ENCODE measurements around the gene GRIN2B. TPM values are rescaled to one million over a fixed set of nuclear protein-coding genes. Genes with fewer than 3 reads are reported as not detected.
A peak's percentile ranks its signal among the peaks of the same experiment; 100 is the strongest.

GRIN2B gene
- total RNA-seq, 1 donor from 2014 or later, result 0.03 TPM

GRCh38 chr12:13959131-13959723, 22.2 kb downstream of the GRIN2B start:
- H3K9me3 ChIP-seq (replicated peaks), result no peaks in the 10 kb centered on the region
- no peaks in the 10 kb centered on the region for H3K4me1 ChIP-seq
- peaks cover 60% of the 10 kb centered on the region for H3K27me3 ChIP-seq (ENCODE audit: low read depth)
- H3K36me3 ChIP-seq, result no peaks in the 10 kb centered on the region
- no peak overlapping the region for H3K4me3 ChIP-seq
- DNase-seq, result peak; percentile 21
- TF ChIP-seq, protein P1, sequence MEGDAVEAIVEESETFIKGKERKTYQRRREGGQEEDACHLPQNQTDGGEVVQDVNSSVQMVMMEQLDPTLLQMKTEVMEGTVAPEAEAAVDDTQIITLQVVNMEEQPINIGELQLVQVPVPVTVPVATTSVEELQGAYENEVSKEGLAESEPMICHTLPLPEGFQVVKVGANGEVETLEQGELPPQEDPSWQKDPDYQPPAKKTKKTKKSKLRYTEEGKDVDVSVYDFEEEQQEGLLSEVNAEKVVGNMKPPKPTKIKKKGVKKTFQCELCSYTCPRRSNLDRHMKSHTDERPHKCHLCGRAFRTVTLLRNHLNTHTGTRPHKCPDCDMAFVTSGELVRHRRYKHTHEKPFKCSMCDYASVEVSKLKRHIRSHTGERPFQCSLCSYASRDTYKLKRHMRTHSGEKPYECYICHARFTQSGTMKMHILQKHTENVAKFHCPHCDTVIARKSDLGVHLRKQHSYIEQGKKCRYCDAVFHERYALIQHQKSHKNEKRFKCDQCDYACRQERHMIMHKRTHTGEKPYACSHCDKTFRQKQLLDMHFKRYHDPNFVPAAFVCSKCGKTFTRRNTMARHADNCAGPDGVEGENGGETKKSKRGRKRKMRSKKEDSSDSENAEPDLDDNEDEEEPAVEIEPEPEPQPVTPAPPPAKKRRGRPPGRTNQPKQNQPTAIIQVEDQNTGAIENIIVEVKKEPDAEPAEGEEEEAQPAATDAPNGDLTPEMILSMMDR (IDR thresholded peaks at IDR 0.05; ENCODE audit: borderline replicate concordance), result no peak
- H3K27ac ChIP-seq (replicated peaks), result no peak overlapping the region
- intact Hi-C loops (cut with micrococcal nuclease), result no loop called here

GRCh38 chr12:13957576-13957975, 23.8 kb downstream of the GRIN2B start:
- no peak overlapping the region for H3K27ac ChIP-seq (replicated peaks)
- TF ChIP-seq, protein P1 (IDR thresholded peaks at IDR 0.05; ENCODE audit: borderline replicate concordance), result no peak

DNA sequence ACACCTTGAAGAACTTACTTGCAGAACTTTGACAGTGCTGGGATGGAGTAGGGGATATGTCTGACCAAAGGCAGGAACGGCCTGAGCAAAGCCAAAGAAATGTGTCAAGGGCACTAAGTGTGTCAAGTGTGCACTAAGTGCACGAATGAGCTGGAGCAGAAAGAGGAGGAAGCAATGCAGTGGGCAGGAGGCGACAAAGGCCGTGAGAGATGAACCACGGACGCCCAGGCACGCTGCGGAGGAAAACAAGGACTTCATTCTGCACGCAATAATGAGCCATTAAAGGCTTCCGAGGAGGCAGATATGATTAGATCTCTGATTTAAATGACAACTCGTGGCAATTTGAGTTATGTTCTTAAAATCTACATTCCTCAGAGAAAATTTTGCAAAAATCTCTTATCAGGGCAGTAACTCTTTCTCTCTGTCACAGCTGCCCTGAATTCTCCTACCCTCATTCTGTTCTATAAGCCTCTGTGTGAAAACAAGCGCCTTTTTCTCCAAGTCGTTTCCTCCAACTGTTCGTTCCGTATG, 25.3 kb downstream of the GRIN2B start:
- Histone ChIP-seq H3K4me1 (no peaks in the 10 kb centered on the region), H3K36me3 (no peaks in the 10 kb centered on the region), H3K4me3 (no peak overlapping the region), H3K27me3 (ENCODE audit: low read depth) (peaks cover 34% of the 10 kb centered on the region), H3K9me3 (replicated peaks) (no peaks in the 10 kb centered on the region), H3K27ac (replicated peaks) (no peak overlapping the region)
- intact Hi-C loops (cut with micrococcal nuclease), result no loop called here
- no peak for DNase-seq
- TF ChIP-seq, protein P1 (IDR thresholded peaks at IDR 0.05; ENCODE audit: borderline replicate concordance), result no peak

More at GRCh38 chr12:13957576-13957975, 23.8 kb downstream of the GRIN2B start:
- Histone ChIP-seq H3K4me3 (no peak overlapping the region), H3K9me3 (replicated peaks) (no peaks in the 10 kb centered on the region), H3K36me3 (no peaks in the 10 kb centered on the region), H3K27me3 (ENCODE audit: low read depth) (peaks cover 44% of the 10 kb centered on the region), H3K4me1 (no peaks in the 10 kb centered on the region)
- no peak for DNase-seq
- intact Hi-C loops (cut with micrococcal nuclease), result no loop called here

DNA sequence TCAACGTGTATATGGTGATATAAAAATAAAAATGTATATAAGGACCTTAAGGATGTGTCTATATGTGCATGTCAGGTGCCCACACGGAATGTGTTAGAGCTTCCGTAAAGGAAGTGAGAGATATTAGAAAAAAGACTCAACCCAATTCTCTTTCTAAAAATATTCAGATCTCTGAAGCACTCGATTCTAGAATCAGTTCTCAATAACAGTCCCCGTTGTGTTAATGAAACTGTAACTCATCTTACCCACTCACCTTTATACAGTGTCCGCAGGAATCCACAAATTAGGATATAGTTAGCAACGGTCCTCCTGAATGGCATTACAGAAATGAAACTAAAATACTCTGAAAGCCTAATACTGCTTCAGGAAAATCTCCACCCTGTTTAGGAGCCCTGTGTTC, 29.3 kb downstream of the GRIN2B start:
- H3K27me3 ChIP-seq (ENCODE audit: low read depth), result peaks cover 19% of the 10 kb centered on the region
- no peaks in the 10 kb centered on the region for H3K9me3 ChIP-seq (replicated peaks)
- TF ChIP-seq, protein P1 (IDR thresholded peaks at IDR 0.05; ENCODE audit: borderline replicate concordance), result no peak
- intact Hi-C loops (cut with micrococcal nuclease), result no loop called here
- no peak overlapping the region for H3K4me3 ChIP-seq
- no peak overlapping the region for H3K27ac ChIP-seq (replicated peaks)
- no peak for DNase-seq
- no peaks in the 10 kb centered on the region for H3K4me1 ChIP-seq
- no peaks in the 10 kb centered on the region for H3K36me3 ChIP-seq

GRCh38 chr12:13950502-13950901, 30.9 kb downstream of the GRIN2B start:
- TF ChIP-seq, protein P1 (IDR thresholded peaks at IDR 0.05; ENCODE audit: borderline replicate concordance), result no peak
- peaks cover 15% of the 10 kb centered on the region for H3K27me3 ChIP-seq (ENCODE audit: low read depth)
- no peaks in the 10 kb centered on the region for H3K4me1 ChIP-seq
- no peak overlapping the region for H3K4me3 ChIP-seq
- no peaks in the 10 kb centered on the region for H3K9me3 ChIP-seq (replicated peaks)
- intact Hi-C loops (cut with micrococcal nuclease), result no loop called here
- no peaks in the 10 kb centered on the region for H3K36me3 ChIP-seq
- DNase-seq, result no peak
- no peak overlapping the region for H3K27ac ChIP-seq (replicated peaks)
